Fibroblast of lung (primary cell): Measurements from ENCODE around the gene SDK1. TPM values are rescaled to one million over a fixed set of nuclear protein-coding genes. Genes with fewer than 3 reads are reported as not detected.

ENCODE experiments used
- DNase-seq, 2 donors: peaks; one replicate each; pipeline versions ENCODE4 v3.0.0 to v3.0.0-alpha.2; 2010; ENCODE audit warnings: low read depth in 2 of 2
- H2AFZ ChIP-seq: 2 replicates; pipeline ENCODE4 v1.5.1; 2012; ENCODE audit warnings: low read length, control low read depth, inconsistent platforms
- H3K27ac ChIP-seq: 2 replicates; pipeline ENCODE4 v1.5.1; 2011; ENCODE audit warnings: low read length, control low read depth; ENCODE audit not compliant: insufficient read depth
- H3K27me3 ChIP-seq: 2 replicates; pipeline ENCODE4 v1.5.1; 2011; ENCODE audit warnings: mild to moderate bottlenecking, low read length; ENCODE audit not compliant: control insufficient read depth, insufficient read depth
- H3K36me3 ChIP-seq: 2 replicates; pipeline ENCODE4 v1.5.1; 2011; ENCODE audit warnings: low read length; ENCODE audit not compliant: control insufficient read depth, insufficient read depth
- H3K4me1 ChIP-seq: 2 replicates; pipeline ENCODE4 v1.5.1; 2011; ENCODE audit warnings: low read length; ENCODE audit not compliant: control insufficient read depth, insufficient read depth; ENCODE audit errors: extremely low read depth
- H3K4me2 ChIP-seq: 2 replicates; pipeline ENCODE4 v1.5.1; 2011; ENCODE audit warnings: low read length, control low read depth; ENCODE audit not compliant: insufficient read depth; ENCODE audit errors: extremely low read depth
- H3K4me3 ChIP-seq, 4 experiments: fragments of 200-600 bp in 1 of 4; sonication (generic) in 1 of 4; replicated peaks in 1 of 4; 2 replicates each; pipeline ENCODE4 v1.5.1; 2011 to 2016; ENCODE audit warnings: low read length in 4 of 4, low read depth in 3 of 4, mild to moderate bottlenecking in 3 of 4, control low read depth in 2 of 4, inconsistent platforms in 1 of 4, mixed read lengths in 1 of 4; ENCODE audit not compliant: insufficient read depth in 1 of 4; ENCODE audit errors: control extremely low read depth in 1 of 4
- H3K79me2 ChIP-seq: 2 replicates; pipeline ENCODE4 v1.5.1; 2012; ENCODE audit warnings: mild to moderate bottlenecking, low read length, inconsistent platforms; ENCODE audit not compliant: control insufficient read depth, insufficient read depth
- H3K9ac ChIP-seq: 2 replicates; pipeline ENCODE4 v1.5.1; 2011; ENCODE audit warnings: mild to moderate bottlenecking, low read length, control low read depth; ENCODE audit not compliant: insufficient read depth
- H3K9me3 ChIP-seq: 2 replicates; pipeline ENCODE4 v1.5.1; 2012; ENCODE audit warnings: low read depth, low read length; ENCODE audit not compliant: control insufficient read depth, insufficient read depth
- H4K20me1 ChIP-seq: 2 replicates; pipeline ENCODE4 v1.5.1; 2011; ENCODE audit warnings: low read length; ENCODE audit not compliant: control insufficient read depth, insufficient read depth; ENCODE audit errors: extremely low read depth
- EZH2 ChIP-seq: IDR thresholded peaks from 2 replicates; pipeline ENCODE4 v1.5.1; 2012; ENCODE audit warnings: low read length, control low read depth, mild to moderate bottlenecking; ENCODE audit errors: missing control alignments
- polyA plus RNA-seq, 2 donors: library from polyadenylated mRNA; depleted of rRNA in 1 of 2; stranded (reverse) in 1 of 2; unstranded in 1 of 2; fragments of >200 nt; gene quantifications; 2 replicates each; pipeline ENCODE4 v1.2.1, GENCODE V29; 2011 to 2012; ENCODE audit warnings: missing spikeins in 1 of 2
- total RNA-seq: library from RNA; depleted of rRNA; stranded (reverse); fragments of >200 nt; gene quantifications from 2 replicates; pipeline ENCODE4 v1.2.1, GENCODE V29; 2014
- TF ChIP-seq, protein P1 (sequence below), 2 donors: IDR thresholded peaks in 1 of 2; conservative IDR thresholded peaks in 1 of 2; 1 replicate in 1 of 2; 2 replicates in 1 of 2; pipeline ENCODE4 v1.5.1; 2011 to 2012; ENCODE audit warnings: low read length in 2 of 2, control low read depth in 1 of 2, inconsistent platforms in 1 of 2, low read depth in 1 of 2, mild to moderate bottlenecking in 1 of 2

The SDK1 gene
- total and polyA plus RNA-seq, 2 donors (not counting 1 experiment from before 2014, with no cell fraction given) = 1.0 to 8.6 TPM

DNA sequence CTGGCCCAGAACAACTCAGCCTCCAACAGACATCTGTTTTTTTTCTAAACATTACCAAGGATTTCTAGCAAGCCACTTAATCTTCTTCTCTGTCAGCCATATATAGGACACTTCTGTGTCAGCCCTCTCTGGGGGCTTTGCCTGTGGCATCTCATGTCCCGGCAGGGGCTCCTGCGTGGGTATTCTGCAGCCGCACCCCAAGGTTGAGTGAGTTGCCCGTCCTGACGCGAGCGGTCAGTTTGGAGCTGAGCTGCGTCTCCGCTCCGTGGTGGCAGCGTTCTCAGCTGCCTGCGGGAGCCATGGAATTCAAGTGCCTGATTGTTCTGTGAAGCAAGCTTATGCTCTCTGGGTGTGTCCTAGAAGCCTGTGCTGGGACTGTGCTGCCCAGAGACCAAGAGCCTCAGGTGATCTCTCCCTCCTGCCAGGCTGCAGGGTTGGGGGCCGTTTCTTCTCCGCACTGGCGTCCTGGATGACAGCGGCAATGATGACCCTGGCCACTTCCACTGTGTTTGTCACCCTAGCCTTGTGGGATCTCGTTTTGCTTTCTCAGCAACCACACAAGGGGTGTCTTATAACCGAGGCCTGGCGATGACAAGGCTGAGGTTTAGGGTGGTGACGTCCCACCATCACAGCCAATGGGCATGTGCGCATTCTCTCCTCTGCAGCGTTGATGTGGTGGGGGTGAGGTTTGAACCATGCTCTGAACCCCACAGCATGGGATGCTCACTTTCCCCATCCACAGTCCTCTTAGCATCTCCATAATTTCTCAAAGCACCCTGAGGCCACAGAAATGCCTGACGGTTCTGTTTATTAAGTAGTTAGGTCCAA, 768.4 kb downstream of the SDK1 start:
- TF ChIP-seq, protein P1, sequence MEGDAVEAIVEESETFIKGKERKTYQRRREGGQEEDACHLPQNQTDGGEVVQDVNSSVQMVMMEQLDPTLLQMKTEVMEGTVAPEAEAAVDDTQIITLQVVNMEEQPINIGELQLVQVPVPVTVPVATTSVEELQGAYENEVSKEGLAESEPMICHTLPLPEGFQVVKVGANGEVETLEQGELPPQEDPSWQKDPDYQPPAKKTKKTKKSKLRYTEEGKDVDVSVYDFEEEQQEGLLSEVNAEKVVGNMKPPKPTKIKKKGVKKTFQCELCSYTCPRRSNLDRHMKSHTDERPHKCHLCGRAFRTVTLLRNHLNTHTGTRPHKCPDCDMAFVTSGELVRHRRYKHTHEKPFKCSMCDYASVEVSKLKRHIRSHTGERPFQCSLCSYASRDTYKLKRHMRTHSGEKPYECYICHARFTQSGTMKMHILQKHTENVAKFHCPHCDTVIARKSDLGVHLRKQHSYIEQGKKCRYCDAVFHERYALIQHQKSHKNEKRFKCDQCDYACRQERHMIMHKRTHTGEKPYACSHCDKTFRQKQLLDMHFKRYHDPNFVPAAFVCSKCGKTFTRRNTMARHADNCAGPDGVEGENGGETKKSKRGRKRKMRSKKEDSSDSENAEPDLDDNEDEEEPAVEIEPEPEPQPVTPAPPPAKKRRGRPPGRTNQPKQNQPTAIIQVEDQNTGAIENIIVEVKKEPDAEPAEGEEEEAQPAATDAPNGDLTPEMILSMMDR (conservative IDR thresholded peaks at IDR 0.05 in 1 of 2, IDR thresholded peaks at IDR 0.05 in 1 of 2; ENCODE audit: low read depth in 1 of 2, low read length in 2 of 2) = no peak
- TF ChIP-seq EZH2 = no peak
- H4K20me1 ChIP-seq = no peaks in the 10 kb centered on the region
- H3K27me3 ChIP-seq = no peaks in the 10 kb centered on the region
- H3K9ac ChIP-seq = no peak overlapping the region
- no peak overlapping the region for H3K27ac ChIP-seq
- H3K4me3 ChIP-seq = no peak overlapping the region
- no peaks in the 10 kb centered on the region for H3K79me2 ChIP-seq
- H3K4me1 ChIP-seq = no peaks in the 10 kb centered on the region
- no peak overlapping the region for H3K4me2 ChIP-seq
- no peaks in the 10 kb centered on the region for H3K9me3 ChIP-seq
- no peak overlapping the region for H2AFZ ChIP-seq
- H3K36me3 ChIP-seq = no peaks in the 10 kb centered on the region
- no peak for DNase-seq

DNA sequence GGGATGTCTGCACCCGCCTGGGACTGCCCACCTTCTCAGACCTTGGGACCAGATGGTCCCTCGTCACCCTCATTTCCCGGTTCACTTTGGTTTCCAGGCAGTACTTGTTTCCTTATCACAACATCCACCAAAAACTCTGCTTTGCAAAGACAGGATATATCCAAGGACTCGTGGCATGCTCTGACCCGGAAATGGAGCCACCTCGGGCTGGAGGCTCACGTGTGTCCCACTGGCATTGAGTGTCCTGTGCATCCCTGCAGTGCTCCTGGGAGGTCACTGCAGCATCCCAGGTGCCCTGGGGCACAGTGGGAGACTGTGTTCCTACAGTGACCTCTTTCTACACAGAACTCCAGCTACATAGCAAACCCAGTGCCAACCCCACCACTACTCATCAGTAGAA, 769.2 kb downstream of the SDK1 start:
- TF ChIP-seq, protein P1 (conservative IDR thresholded peaks at IDR 0.05 in 1 of 2, IDR thresholded peaks at IDR 0.05 in 1 of 2; ENCODE audit: low read depth in 1 of 2, low read length in 2 of 2) = no peak
- no peak for TF ChIP-seq EZH2
- Histone ChIP-seq H3K4me1 (no peaks in the 10 kb centered on the region), H4K20me1 (no peaks in the 10 kb centered on the region), H3K27ac (no peak overlapping the region), H3K27me3 (no peaks in the 10 kb centered on the region), H2AFZ (no peak overlapping the region), H3K4me2 (no peak overlapping the region), H3K4me3 (no peak overlapping the region), H3K9me3 (no peaks in the 10 kb centered on the region), H3K9ac (no peak overlapping the region), H3K36me3 (no peaks in the 10 kb centered on the region), H3K79me2 (no peaks in the 10 kb centered on the region)
- DNase-seq = no peak

DNA sequence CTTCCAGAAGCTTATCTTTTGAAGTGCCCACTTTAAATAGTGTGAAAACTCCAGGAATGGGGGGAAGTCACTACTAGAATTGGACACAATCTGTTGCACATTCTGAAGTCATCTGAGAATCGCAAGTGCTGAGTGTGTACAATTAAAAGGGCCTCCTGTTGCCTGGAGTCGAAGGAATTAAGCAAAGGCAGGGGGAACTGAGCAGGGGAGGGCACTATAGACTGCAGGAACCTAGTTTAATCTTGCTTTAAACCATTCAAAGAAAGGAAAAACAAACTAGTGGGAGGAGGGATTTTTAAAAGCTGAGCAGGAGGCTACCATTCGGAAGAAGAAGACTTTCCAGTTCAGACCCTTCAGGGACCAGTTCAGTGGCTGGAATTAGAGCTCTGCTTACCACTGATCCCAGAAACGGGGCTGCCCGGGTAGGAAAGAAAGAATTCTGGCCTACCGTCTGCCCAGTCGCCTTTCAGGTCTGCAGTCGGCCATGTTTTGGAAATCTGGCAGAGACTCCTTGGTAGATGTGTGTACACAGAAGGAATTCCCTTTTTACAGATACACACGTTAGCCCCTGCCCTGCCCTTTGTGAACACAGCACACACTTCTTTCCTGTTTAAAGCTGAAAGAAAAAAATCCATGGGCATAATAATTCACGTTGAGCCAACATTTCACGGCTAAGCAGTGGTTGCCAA, 770.5 kb downstream of the SDK1 start:
- no peak overlapping the region for H3K4me2 ChIP-seq
- no peaks in the 10 kb centered on the region for H3K4me1 ChIP-seq
- H3K9me3 ChIP-seq = no peaks in the 10 kb centered on the region
- H2AFZ ChIP-seq = no peak overlapping the region
- no peak overlapping the region for H3K4me3 ChIP-seq
- H3K36me3 ChIP-seq = no peaks in the 10 kb centered on the region
- no peak overlapping the region for H3K27ac ChIP-seq
- no peaks in the 10 kb centered on the region for H3K27me3 ChIP-seq
- H4K20me1 ChIP-seq = no peaks in the 10 kb centered on the region
- no peak overlapping the region for H3K9ac ChIP-seq
- H3K79me2 ChIP-seq = no peaks in the 10 kb centered on the region
- TF ChIP-seq, protein P1 (conservative IDR thresholded peaks at IDR 0.05 in 1 of 2, IDR thresholded peaks at IDR 0.05 in 1 of 2; ENCODE audit: low read depth in 1 of 2, low read length in 2 of 2) = no peak
- TF ChIP-seq EZH2 = no peak
- DNase-seq = no peak
